Measurements from ENCODE around the gene TNKS2.
A peak's percentile ranks its signal among the peaks of the same experiment; 100 is the strongest.
"Not testable (repeated sequence)": the region's sequence is repeated elsewhere in the genome, so short reads cannot be mapped to it uniquely, and the experiment has no call there.

The TNKS2 gene

DNA sequence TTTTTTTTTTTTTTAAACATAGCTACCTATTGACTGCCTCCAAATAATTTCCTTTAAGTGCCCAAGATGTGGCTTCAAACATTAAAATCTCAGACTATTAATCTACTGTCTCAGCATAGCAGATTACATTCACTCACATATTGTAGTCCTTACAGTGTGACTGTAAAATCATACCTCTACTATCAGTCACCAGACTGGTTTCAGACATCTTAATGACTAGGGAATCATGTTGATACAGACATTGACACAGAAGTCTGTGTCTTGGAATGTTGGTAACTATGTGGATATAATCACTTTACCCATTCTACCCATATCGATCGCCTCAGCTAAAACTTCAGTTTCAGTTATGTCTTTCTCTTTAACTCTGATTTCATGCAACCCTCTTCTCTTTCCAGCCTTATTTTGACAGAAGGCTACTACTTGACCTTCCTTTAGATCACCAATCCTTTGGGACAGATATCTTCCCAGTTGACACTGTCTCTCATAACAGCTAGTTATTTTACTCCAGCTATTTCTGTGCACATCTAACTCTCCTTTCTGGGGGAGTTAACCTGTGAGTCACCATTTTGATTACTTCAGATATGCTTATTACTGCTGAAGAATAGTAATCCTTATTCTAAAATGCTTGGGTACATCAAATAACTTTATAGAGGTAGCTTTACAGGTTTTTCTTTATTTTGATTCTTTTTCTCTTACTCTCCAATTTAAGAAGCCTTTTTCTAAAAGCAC, 7.0 kb downstream of the TNKS2 start:
- Histone ChIP-seq H3K4me2 (ENCODE audit: low read depth, low read length, poor library complexity, severe bottlenecking) (peak overlapping the region; percentile 95), H3K36me3 (ENCODE audit: insufficient read depth, low read length) (peaks cover 10% of the 10 kb centered on the region; the same call in 1 of the 2 replicates), H3F3A (ENCODE audit: low read depth) (no peaks in the 10 kb centered on the region), H3K4me3 (ENCODE audit: low read length, poor library complexity, severe bottlenecking) (peak overlapping the region; percentile 15), H3K9me3 (ENCODE audit: insufficient read depth, low read depth, low read length) (no peaks in the 10 kb centered on the region), H3K9me2 (replicated peaks; ENCODE audit: low read depth, low read length) (no peaks in the 10 kb centered on the region), H4K20me1 (ENCODE audit: insufficient read depth, low read length, poor library complexity, severe bottlenecking) (peaks cover 68% of the 10 kb centered on the region), H3K79me2 (ENCODE audit: insufficient read depth, low read length) (peaks cover 86% of the 10 kb centered on the region), H3K4me1 (ENCODE audit: insufficient read depth, low read length, poor library complexity, severe bottlenecking) (peaks cover 53% of the 10 kb centered on the region), H2AFZ (ENCODE audit: low read length) (no peak overlapping the region), H3K27me3 (ENCODE audit: insufficient read depth, low read length, poor library complexity, severe bottlenecking) (no peaks in the 10 kb centered on the region), H3K9ac (ENCODE audit: low read depth, low read length, poor library complexity, severe bottlenecking) (no peak overlapping the region)
- TF ChIP-seq CTCF (conservative IDR thresholded peaks at IDR 0.05; ENCODE audit: low read length) (no peak), EZH2phosphoT487 (IDR thresholded peaks at IDR 0.05; ENCODE audit: borderline replicate concordance) (no peak)

- H3K36me3 ChIP-seq (ENCODE audit: insufficient read depth, low read length); H3K4me2 ChIP-seq (ENCODE audit: low read depth, low read length, poor library complexity, severe bottlenecking); H3K9ac ChIP-seq (ENCODE audit: low read depth, low read length, poor library complexity, severe bottlenecking); H3K9me2 ChIP-seq (replicated peaks; ENCODE audit: low read depth, low read length); H2AFZ ChIP-seq (ENCODE audit: low read length); H3K9me3 ChIP-seq (ENCODE audit: insufficient read depth, low read depth, low read length); H3K4me3 ChIP-seq (ENCODE audit: low read length, poor library complexity, severe bottlenecking); H3K27me3 ChIP-seq (ENCODE audit: insufficient read depth, low read length, poor library complexity, severe bottlenecking); H3F3A ChIP-seq (ENCODE audit: low read depth): not testable (repeated sequence)
- Histone ChIP-seq H3K79me2 (ENCODE audit: insufficient read depth, low read length) (peaks cover 78% of the 10 kb centered on the region), H4K20me1 (ENCODE audit: insufficient read depth, low read length, poor library complexity, severe bottlenecking) (peaks cover 51% of the 10 kb centered on the region), H3K4me1 (ENCODE audit: insufficient read depth, low read length, poor library complexity, severe bottlenecking) (peaks cover 33% of the 10 kb centered on the region)
Observed at GRCh38 chr10:91807264-91807663, 9.0 kb downstream of the TNKS2 start.

DNA sequence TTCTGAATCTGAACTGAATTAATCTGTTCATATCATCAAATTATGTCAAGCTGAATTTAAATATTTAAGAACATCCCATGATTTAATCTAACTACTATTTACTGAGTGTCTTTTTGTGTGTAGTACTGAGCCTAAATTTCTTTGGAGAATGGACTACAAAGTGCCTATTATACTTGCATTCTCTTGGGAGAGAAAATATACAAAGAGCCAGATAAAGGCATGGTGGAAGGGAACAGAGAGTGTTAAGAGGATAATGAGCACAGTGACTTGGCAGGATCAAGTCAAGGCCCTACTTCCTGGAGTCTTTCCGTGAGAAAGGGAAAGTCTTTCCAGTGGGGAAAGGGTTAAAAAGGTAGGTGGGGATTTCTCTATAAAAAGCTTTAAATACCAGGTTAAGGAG, 15.0 kb downstream of the TNKS2 start:
- H3K27me3 ChIP-seq (ENCODE audit: insufficient read depth, low read length, poor library complexity, severe bottlenecking): no peaks in the 10 kb centered on the region
- peaks cover 58% of the 10 kb centered on the region for H3K79me2 ChIP-seq (ENCODE audit: insufficient read depth, low read length)
- peaks cover 40% of the 10 kb centered on the region for H4K20me1 ChIP-seq (ENCODE audit: insufficient read depth, low read length, poor library complexity, severe bottlenecking)
- TF ChIP-seq CTCF (conservative IDR thresholded peaks at IDR 0.05; ENCODE audit: low read length) (no peak), EZH2phosphoT487 (IDR thresholded peaks at IDR 0.05; ENCODE audit: borderline replicate concordance) (no peak)
- no peaks in the 10 kb centered on the region for H3F3A ChIP-seq (ENCODE audit: low read depth)
- no peaks in the 10 kb centered on the region for H3K4me1 ChIP-seq (ENCODE audit: insufficient read depth, low read length, poor library complexity, severe bottlenecking)
- H3K4me3 ChIP-seq (ENCODE audit: low read length, poor library complexity, severe bottlenecking): no peak overlapping the region
- H3K4me2 ChIP-seq (ENCODE audit: low read depth, low read length, poor library complexity, severe bottlenecking): no peak overlapping the region
- H2AFZ ChIP-seq (ENCODE audit: low read length): no peak overlapping the region
- H3K9me3 ChIP-seq (ENCODE audit: insufficient read depth, low read depth, low read length): no peaks in the 10 kb centered on the region
- peaks cover 56% of the 10 kb centered on the region for H3K36me3 ChIP-seq (ENCODE audit: insufficient read depth, low read length)
- H3K9ac ChIP-seq (ENCODE audit: low read depth, low read length, poor library complexity, severe bottlenecking): no peak overlapping the region
- no peaks in the 10 kb centered on the region for H3K9me2 ChIP-seq (replicated peaks; ENCODE audit: low read depth, low read length)

GRCh38 chr10:91816981-91817380, 18.8 kb downstream of the TNKS2 start:
- peaks cover 91% of the 10 kb centered on the region for H3K36me3 ChIP-seq (ENCODE audit: insufficient read depth, low read length)
- no peaks in the 10 kb centered on the region for H3K9me3 ChIP-seq (ENCODE audit: insufficient read depth, low read depth, low read length)
- no peak overlapping the region for H3K4me2 ChIP-seq (ENCODE audit: low read depth, low read length, poor library complexity, severe bottlenecking)
- H3K9ac ChIP-seq (ENCODE audit: low read depth, low read length, poor library complexity, severe bottlenecking): no peak overlapping the region
- peaks cover 3% of the 10 kb centered on the region for H3K4me1 ChIP-seq (ENCODE audit: insufficient read depth, low read length, poor library complexity, severe bottlenecking)
- H3K79me2 ChIP-seq (ENCODE audit: insufficient read depth, low read length): peaks cover 29% of the 10 kb centered on the region; the same call in 1 of the 2 replicates
- TF ChIP-seq CTCF (conservative IDR thresholded peaks at IDR 0.05; ENCODE audit: low read length): no peak
- TF ChIP-seq EZH2phosphoT487 (IDR thresholded peaks at IDR 0.05; ENCODE audit: borderline replicate concordance): no peak
- H4K20me1 ChIP-seq (ENCODE audit: insufficient read depth, low read length, poor library complexity, severe bottlenecking): peaks cover 26% of the 10 kb centered on the region
- no peaks in the 10 kb centered on the region for H3K27me3 ChIP-seq (ENCODE audit: insufficient read depth, low read length, poor library complexity, severe bottlenecking)
- no peak overlapping the region for H3K4me3 ChIP-seq (ENCODE audit: low read length, poor library complexity, severe bottlenecking)
- H3K9me2 ChIP-seq (replicated peaks; ENCODE audit: low read depth, low read length): no peaks in the 10 kb centered on the region
- no peaks in the 10 kb centered on the region for H3F3A ChIP-seq (ENCODE audit: low read depth)
- no peak overlapping the region for H2AFZ ChIP-seq (ENCODE audit: low read length)

Measured in Loucy (cell line).